ENCODE measurements around the gene MLH3. TPM values are rescaled to one million over a fixed set of nuclear protein-coding genes. Genes with fewer than 3 reads are reported as not detected.
A peak's percentile ranks its signal among the peaks of the same experiment; 100 is the strongest.
"Not testable (repeated sequence)": the region's sequence is repeated elsewhere in the genome, so short reads cannot be mapped to it uniquely, and the experiment has no call there.

MLH3 gene
- total RNA-seq, 4 donors from 2014 or later: 26.4 to 48.1 (median 36.0) TPM

- Histone ChIP-seq H3K36me3 (peaks cover 0 to 36% (median 8%) of the 10 kb centered on the region in 3 donors), H3K4me1 (peaks cover 0 to 33% (median 11%) of the 10 kb centered on the region in 4 donors), H3K9me3 (no peaks in the 10 kb centered on the region), H3K4me3 (peak overlapping the region; percentile 80 to 94 (median 86)), H3K27me3 (no peaks in the 10 kb centered on the region), H3K27ac (peak overlapping the region; percentile 62 to 90 (median 84))
- 9 to 11% methylated on average over 18 of the region's 18 CpGs for WGBS, 2 donors
- TF ChIP-seq EP300 (IDR thresholded peaks at IDR 0.05): no peak
- TF ChIP-seq, protein P1, sequence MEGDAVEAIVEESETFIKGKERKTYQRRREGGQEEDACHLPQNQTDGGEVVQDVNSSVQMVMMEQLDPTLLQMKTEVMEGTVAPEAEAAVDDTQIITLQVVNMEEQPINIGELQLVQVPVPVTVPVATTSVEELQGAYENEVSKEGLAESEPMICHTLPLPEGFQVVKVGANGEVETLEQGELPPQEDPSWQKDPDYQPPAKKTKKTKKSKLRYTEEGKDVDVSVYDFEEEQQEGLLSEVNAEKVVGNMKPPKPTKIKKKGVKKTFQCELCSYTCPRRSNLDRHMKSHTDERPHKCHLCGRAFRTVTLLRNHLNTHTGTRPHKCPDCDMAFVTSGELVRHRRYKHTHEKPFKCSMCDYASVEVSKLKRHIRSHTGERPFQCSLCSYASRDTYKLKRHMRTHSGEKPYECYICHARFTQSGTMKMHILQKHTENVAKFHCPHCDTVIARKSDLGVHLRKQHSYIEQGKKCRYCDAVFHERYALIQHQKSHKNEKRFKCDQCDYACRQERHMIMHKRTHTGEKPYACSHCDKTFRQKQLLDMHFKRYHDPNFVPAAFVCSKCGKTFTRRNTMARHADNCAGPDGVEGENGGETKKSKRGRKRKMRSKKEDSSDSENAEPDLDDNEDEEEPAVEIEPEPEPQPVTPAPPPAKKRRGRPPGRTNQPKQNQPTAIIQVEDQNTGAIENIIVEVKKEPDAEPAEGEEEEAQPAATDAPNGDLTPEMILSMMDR (IDR thresholded peaks at IDR 0.05): no peak
- no peak for TF ChIP-seq POLR2A (IDR thresholded peaks at IDR 0.05)
- no peak for DNase-seq (ENCODE audit: low spot score in 2 of 2)
These were observed 47.8 kb downstream of the MLH3 start for GRCh38 chr14:75003250-75004027.

DNA sequence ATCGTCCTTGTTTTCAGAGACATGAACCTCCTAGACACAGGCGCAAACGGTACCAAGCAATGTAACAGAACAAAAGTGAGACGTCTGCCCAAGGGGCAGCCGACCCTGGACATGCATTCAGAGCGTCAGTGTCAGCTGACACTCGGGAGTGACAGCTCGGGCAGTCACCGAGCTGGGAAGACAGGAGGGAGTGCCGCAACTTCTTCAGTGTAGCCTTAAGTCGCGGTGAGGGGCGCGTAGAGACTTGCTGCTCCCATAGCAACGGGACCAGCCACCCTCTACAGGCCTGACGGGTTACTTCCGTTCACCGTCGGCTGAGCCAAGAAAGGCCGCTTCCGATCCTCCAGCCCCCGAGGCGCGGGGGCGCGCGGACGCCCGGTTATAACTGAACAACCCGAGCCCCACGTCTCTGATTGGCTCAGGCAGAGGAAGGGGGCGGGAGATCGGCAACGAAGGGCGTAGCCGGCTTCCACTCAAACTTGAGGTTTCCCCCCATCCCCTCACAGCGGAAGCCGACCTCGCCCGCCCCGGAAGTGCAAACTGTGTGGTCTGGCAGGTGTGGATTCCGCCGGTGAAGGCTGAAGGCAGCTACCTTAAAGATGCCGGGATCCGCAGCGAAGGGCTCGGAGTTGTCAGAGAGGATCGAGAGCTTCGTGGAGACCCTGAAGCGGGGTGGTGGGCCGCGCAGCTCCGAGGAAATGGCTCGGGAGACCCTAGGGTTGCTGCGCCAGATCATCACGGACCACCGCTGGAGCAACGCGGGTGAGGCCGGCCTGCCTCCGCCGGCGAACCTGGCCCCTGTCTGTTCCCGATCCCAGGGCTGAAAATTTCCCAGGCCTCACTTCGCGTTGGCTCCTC is 48.6 kb downstream of the MLH3 start, which contains the start of gene EIF2B2:
TSS of gene EIF2B2 (plus strand) at position 530 of the 858 bp plus-strand sequence. CDS start at position 600, 70 bp downstream.
- peak within 1 kb of the TSS; percentile 80 to 94 (median 86) for H3K4me3 ChIP-seq
- peak; percentile 96 for DNase-seq (ENCODE audit: low spot score in 2 of 2)
- 1% methylated on average over 36 to 60 of the region's 66 CpGs for WGBS, 2 donors
- H3K27ac ChIP-seq: peak within 1 kb of the TSS; percentile 62 to 91 (median 89)
- TF ChIP-seq, protein P1 (IDR thresholded peaks at IDR 0.05): peak in 3 of 5 experiments; percentile 14 to 62 (median 57)
- TF ChIP-seq EP300 (IDR thresholded peaks at IDR 0.05) (peak; percentile 49 to 85), POLR2A (IDR thresholded peaks at IDR 0.05) (peak in 1 of 2 donors; percentile 73)
- peaks cover 0 to 33% (median 11%) of the 10 kb centered on the region in 4 donors for H3K4me1 ChIP-seq
- peaks cover 0 to 28% (median 8%) of the 10 kb centered on the region in 3 donors for H3K36me3 ChIP-seq
- H3K27me3 ChIP-seq: no peaks in the 10 kb centered on the region
- no peaks in the 10 kb centered on the region for H3K9me3 ChIP-seq

- no peaks in the 10 kb centered on the region for H3K9me3 ChIP-seq
- peak overlapping the region in 3 of 4 donors; percentile 88 to 91 (median 90) for H3K27ac ChIP-seq
- H3K36me3 ChIP-seq: peaks cover 0 to 21% (median 7%) of the 10 kb centered on the region in 3 donors
- H3K4me1 ChIP-seq: peaks cover 0 to 33% (median 11%) of the 10 kb centered on the region in 4 donors
- 98% methylated on average over 1 of the region's 1 CpG for WGBS, 2 donors
- no peaks in the 10 kb centered on the region for H3K27me3 ChIP-seq
- peak overlapping the region in 2 of 4 donors; percentile 88 to 94 for H3K4me3 ChIP-seq
- TF ChIP-seq, protein P1 (IDR thresholded peaks at IDR 0.05): no peak
- TF ChIP-seq EP300 (IDR thresholded peaks at IDR 0.05) (no peak), POLR2A (IDR thresholded peaks at IDR 0.05) (no peak)
- no peak for DNase-seq (ENCODE audit: low spot score in 2 of 2)
These were observed 49.4 kb downstream of the MLH3 start for GRCh38 chr14:75001899-75002298.

DNA sequence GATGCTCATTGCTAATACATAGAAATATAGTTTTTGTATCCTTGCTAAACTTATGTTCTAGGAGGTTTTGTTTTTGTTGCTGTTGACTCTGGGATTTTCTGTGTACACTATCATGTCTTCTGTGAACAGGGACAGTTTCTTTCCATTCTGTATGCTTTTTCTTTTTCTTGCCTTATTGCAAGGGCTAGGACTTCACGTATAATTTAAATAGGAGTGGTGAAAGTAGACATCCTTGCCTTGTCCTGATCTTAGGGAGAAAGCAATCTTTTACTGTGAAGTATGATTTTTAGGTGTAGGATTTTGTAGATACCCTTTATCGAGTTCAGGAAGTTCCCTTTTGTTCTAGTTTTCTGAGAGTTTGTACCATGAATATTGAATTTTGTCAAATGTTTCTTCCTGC is 50.0 kb downstream of the MLH3 start:
- TF ChIP-seq EP300 (IDR thresholded peaks at IDR 0.05) (no peak), POLR2A (IDR thresholded peaks at IDR 0.05) (no peak)
- TF ChIP-seq, protein P1 (IDR thresholded peaks at IDR 0.05): no peak
- DNase-seq (ENCODE audit: low spot score in 2 of 2): no peak
- Histone ChIP-seq H3K27me3 (no peaks in the 10 kb centered on the region), H3K36me3 (peaks cover 0 to 14% (median under 1%) of the 10 kb centered on the region in 3 donors), H3K4me1 (peaks cover 0 to 33% (median 11%) of the 10 kb centered on the region in 4 donors), H3K9me3 (peaks cover 0 to 6% (median 0%) of the 10 kb centered on the region in 4 donors), H3K4me3 (no peak overlapping the region), H3K27ac (no peak overlapping the region)
- 93 to 97% methylated on average over 2 of the region's 2 CpGs for WGBS, 2 donors

DNA sequence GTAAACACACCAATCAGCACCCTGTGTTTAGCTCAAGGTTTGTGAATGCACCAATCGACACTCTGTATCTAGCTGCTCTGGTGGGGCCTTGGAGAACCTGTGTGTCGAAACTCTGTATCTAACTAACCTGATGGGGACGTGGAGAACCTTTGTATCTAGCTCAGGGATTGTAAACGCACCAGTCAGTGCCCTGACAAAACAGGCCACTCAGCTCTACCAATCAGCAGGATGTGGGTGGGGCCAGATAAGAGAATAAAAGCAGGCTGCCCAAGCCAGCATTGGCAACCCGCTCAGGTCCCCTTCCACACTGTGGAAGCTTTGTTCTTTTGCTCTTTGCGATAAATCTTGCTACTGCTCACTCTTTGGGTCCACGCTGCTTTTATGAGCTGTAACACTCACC is 55.5 kb downstream of the MLH3 start:
- not testable (repeated sequence) for H3K27me3 ChIP-seq; H3K4me1 ChIP-seq; H3K4me3 ChIP-seq; H3K36me3 ChIP-seq; DNase-seq (ENCODE audit: low spot score in 2 of 2); H3K27ac ChIP-seq
- peaks cover 0 to 11% (median 0%) of the 10 kb centered on the region in 4 donors for H3K9me3 ChIP-seq
- WGBS, 2 donors: 87 to 94% methylated on average over 3 to 4 of the region's 7 CpGs

- not testable (repeated sequence) for H3K27me3 ChIP-seq; H3K36me3 ChIP-seq; H3K27ac ChIP-seq; DNase-seq (ENCODE audit: low spot score in 2 of 2); H3K4me3 ChIP-seq; H3K4me1 ChIP-seq
- 86 to 98% methylated on average over 9 to 22 of the region's 28 CpGs for WGBS, 2 donors
- peaks cover 0 to 11% (median 0%) of the 10 kb centered on the region in 4 donors for H3K9me3 ChIP-seq
These were observed 57.1 kb downstream of the MLH3 start for GRCh38 chr14:74994182-74994581.

All from tibial nerve (tissue), 4 donors.